ENCODE results near the gene ASTN2. TPM values are rescaled to one million over a fixed set of nuclear protein-coding genes. Genes with fewer than 3 reads are reported as not detected.

ASTN2 gene
- total RNA-seq, 4 donors from 2014 or later, result 3.3 to 10.2 (median 6.3) TPM

DNA sequence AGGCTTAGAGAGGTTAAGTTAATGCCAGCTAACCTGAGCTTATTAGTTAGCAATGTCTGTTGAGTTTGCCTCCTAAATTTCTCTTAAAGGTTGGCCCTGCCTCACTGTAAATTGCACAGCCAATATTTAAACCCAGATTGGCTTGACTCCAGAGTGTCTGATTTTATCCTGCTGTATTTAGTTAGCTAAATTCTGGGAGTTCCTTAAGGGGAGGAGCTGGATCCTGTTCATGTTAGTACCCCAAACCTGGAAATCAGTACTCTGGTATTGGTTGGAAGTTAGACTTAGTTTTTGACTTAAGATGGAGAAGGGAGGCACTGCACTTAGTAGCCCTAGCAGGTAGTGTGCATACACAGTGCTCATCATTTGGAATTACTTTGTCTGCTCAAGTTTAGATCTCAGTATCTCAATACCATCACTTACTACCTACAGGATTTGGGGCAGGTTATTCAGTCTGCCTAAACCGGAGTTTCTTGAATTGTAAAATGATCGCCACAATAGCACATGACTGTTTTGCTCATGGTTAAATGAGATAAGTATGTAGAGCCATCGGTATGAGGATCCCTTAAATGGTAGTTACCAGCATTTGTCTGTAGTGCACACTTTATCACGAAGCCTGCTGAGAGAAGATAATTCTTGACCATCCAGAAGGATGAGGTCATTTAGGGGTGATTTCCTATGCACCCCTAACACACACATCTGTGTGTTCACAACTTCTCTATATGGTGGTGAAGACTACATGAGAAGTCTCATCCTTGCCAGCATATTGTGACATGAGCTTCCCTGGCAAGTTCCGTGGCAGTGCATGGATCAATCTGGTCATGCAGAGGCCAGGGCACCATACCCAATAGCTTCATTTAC is 992.5 kb downstream of the ASTN2 start:
- H3K27me3 ChIP-seq, result no peaks in the 10 kb centered on the region
- no peak for TF ChIP-seq POLR2A (IDR thresholded peaks at IDR 0.05)
- TF ChIP-seq, protein P1, sequence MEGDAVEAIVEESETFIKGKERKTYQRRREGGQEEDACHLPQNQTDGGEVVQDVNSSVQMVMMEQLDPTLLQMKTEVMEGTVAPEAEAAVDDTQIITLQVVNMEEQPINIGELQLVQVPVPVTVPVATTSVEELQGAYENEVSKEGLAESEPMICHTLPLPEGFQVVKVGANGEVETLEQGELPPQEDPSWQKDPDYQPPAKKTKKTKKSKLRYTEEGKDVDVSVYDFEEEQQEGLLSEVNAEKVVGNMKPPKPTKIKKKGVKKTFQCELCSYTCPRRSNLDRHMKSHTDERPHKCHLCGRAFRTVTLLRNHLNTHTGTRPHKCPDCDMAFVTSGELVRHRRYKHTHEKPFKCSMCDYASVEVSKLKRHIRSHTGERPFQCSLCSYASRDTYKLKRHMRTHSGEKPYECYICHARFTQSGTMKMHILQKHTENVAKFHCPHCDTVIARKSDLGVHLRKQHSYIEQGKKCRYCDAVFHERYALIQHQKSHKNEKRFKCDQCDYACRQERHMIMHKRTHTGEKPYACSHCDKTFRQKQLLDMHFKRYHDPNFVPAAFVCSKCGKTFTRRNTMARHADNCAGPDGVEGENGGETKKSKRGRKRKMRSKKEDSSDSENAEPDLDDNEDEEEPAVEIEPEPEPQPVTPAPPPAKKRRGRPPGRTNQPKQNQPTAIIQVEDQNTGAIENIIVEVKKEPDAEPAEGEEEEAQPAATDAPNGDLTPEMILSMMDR (IDR thresholded peaks at IDR 0.05), result no peak
- DNase-seq, result no peak
- no peak overlapping the region for H3K27ac ChIP-seq
- no peak overlapping the region for H3K4me3 ChIP-seq
- no peaks in the 10 kb centered on the region for H3K9me3 ChIP-seq
- peaks cover 0 to 4% (median 0%) of the 10 kb centered on the region in 3 donors for H3K36me3 ChIP-seq
- H3K4me1 ChIP-seq, result no peaks in the 10 kb centered on the region

DNA sequence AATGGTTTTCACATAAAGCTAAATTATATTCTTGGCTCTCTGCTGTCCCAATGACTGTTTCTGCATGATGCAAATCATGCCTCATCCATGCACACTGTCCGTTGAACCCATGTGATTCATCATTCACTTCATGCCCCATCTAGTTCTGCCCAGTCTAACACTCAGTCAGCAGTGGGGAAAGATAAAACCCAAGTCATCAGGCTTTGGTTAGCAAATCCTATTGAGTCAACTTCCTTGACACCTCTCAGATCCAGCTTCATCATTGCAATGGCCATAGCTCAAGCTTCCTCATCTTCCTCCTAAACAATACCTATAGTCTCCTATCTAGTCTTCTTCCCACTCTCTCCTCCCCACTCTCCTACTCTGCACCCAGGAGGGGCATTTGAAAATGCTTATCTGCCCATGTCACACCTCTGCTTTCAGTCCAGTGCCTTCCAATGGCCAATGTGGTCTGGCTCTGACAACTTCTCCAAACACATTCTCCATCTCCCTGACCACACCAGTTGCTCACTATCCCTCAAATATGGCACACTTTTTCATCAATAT is 993.8 kb downstream of the ASTN2 start:
- Histone ChIP-seq H3K27ac (no peak overlapping the region), H3K4me1 (no peaks in the 10 kb centered on the region), H3K9me3 (no peaks in the 10 kb centered on the region), H3K27me3 (no peaks in the 10 kb centered on the region), H3K4me3 (no peak overlapping the region), H3K36me3 (peaks cover 0 to 4% (median 0%) of the 10 kb centered on the region in 3 donors)
- no peak for DNase-seq
- TF ChIP-seq POLR2A (IDR thresholded peaks at IDR 0.05), result no peak
- TF ChIP-seq, protein P1 (IDR thresholded peaks at IDR 0.05), result no peak

DNA sequence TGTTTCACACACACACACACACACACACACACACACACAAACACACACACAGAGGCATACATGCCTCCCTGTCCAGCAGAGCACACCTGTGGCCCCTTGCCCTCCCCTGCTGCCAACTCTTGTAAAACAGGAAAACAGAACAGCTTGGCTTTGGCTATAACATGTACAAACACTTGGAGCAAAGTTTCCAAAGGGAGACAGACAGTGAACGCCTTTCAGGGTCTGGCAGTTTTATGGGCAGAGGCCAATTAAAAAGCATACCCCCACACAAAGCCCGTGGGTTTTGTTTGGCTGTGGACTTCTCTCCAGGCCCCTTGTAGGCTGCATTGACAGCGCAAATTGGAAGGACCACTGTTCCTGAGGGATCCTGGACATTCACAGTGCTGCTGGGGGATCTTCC is 995.7 kb downstream of the ASTN2 start:
- H3K27ac ChIP-seq, result no peak overlapping the region
- no peak for DNase-seq
- H3K9me3 ChIP-seq, result no peaks in the 10 kb centered on the region
- no peak overlapping the region for H3K4me3 ChIP-seq
- TF ChIP-seq, protein P1 (IDR thresholded peaks at IDR 0.05), result no peak
- no peak for TF ChIP-seq POLR2A (IDR thresholded peaks at IDR 0.05)
- no peaks in the 10 kb centered on the region for H3K36me3 ChIP-seq
- no peaks in the 10 kb centered on the region for H3K27me3 ChIP-seq
- H3K4me1 ChIP-seq, result no peaks in the 10 kb centered on the region

DNA sequence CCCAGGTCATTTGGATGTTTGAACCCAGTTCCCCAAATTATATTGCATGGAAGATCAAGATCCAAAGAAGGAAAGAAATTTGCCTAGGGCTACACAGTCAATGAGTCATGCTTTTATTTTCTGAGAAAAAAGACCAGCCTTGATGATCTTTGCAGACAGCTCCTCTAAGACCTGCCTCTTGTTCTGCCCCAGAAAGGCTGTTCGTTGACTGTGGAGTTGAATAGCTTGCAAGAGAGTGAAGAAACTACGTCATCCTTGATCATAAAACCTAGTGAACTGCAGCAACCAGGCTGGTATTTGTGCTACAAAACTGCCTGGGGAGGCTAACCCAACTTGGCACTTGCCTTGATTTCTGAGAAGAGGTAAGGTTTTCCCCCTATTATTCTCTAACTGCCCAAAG is 997.4 kb downstream of the ASTN2 start:
- no peak for DNase-seq
- Histone ChIP-seq H3K4me1 (no peaks in the 10 kb centered on the region), H3K9me3 (no peaks in the 10 kb centered on the region), H3K36me3 (no peaks in the 10 kb centered on the region), H3K4me3 (no peak overlapping the region), H3K27me3 (no peaks in the 10 kb centered on the region), H3K27ac (no peak overlapping the region)
- TF ChIP-seq POLR2A (IDR thresholded peaks at IDR 0.05), result no peak
- TF ChIP-seq, protein P1 (IDR thresholded peaks at IDR 0.05), result no peak

DNA sequence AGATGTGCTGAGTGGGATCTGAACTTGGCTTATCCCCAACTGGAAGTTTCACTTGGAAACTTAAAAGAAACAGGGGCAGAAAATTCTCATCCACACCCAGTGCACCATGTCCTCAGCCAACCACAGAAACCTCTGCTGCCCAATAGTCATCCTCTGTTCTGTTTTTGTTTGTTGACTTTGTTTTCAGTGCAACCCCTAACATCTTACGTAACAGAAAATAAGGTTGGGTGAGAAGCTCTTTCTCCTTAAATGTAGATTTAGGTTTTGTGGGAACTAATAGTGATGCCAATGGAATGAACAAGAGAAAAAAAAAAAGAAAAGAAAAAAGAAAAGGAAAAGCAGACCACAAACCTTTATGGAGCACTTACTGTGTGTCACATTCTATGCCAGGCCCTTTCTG is 998.4 kb downstream of the ASTN2 start:
- Histone ChIP-seq H3K27me3 (no peaks in the 10 kb centered on the region), H3K27ac (no peak overlapping the region), H3K4me3 (no peak overlapping the region), H3K4me1 (no peaks in the 10 kb centered on the region), H3K9me3 (no peaks in the 10 kb centered on the region), H3K36me3 (no peaks in the 10 kb centered on the region)
- TF ChIP-seq, protein P1 (IDR thresholded peaks at IDR 0.05), result no peak
- TF ChIP-seq POLR2A (IDR thresholded peaks at IDR 0.05), result no peak
- DNase-seq, result no peak

Measured in Peyer's patch (tissue), 4 donors.